Ishikawa (cell line): ENCODE results near the gene DYDC1.

Source experiments
- CREB1 ChIP-seq: IDR thresholded peaks from 2 replicates; pipeline ENCODE4 v1.6.1; 2012; ENCODE audit warnings: low read depth
- EGR1 ChIP-seq: IDR thresholded peaks from 2 replicates; pipeline ENCODE4 v1.6.1; 2012
- EP300 ChIP-seq: IDR thresholded peaks from 2 replicates; pipeline ENCODE4 v1.6.1; 2012; ENCODE audit warnings: borderline replicate concordance
- REST ChIP-seq: IDR thresholded peaks from 2 replicates; pipeline ENCODE4 v1.6.1; 2012; ENCODE audit warnings: low read depth, mild to moderate bottlenecking
- USF1 ChIP-seq: IDR thresholded peaks from 2 replicates; pipeline ENCODE4 v1.6.1; 2012
- YY1 ChIP-seq: IDR thresholded peaks from 2 replicates; pipeline ENCODE4 v1.6.1; 2012; ENCODE audit warnings: low read depth

GRCh38 chr10:80371467-80371866, 14.9 kb upstream of the DYDC1 start:
- TF ChIP-seq EGR1 (no peak), CREB1 (no peak), YY1 (no peak), USF1 (no peak), EP300 (no peak), REST (no peak)
